ENCODE data around the gene CORO2A.

GRCh38 chr9:98105006-98105405 is 87.4 kb downstream of the CORO2A start:
- TF ChIP-seq MAX (IDR thresholded peaks at IDR 0.05) = no peak
- TF ChIP-seq SIN3A (conservative IDR thresholded peaks at IDR 0.05 in 1 of 2, IDR thresholded peaks at IDR 0.05 in 1 of 2; ENCODE audit: low read depth in 1 of 2, low read length in 2 of 2) = no peak
- no peak for TF ChIP-seq EP300 (IDR thresholded peaks at IDR 0.05; ENCODE audit: borderline replicate concordance in 1 of 2, low read depth in 2 of 2, low read length in 2 of 2)
- no peak for TF ChIP-seq TEAD4 (IDR thresholded peaks at IDR 0.05; ENCODE audit: low read depth, low read length)
